SJSA1 (cell line): Measurements from ENCODE around the gene TLE4. TPM values are rescaled to one million over a fixed set of nuclear protein-coding genes. Genes with fewer than 3 reads are reported as not detected.
A peak's percentile ranks its signal among the peaks of the same experiment; 100 is the strongest.

ENCODE experiments used
- DNase-seq, 2 experiments: peaks; one replicate each; pipeline ENCODE4 v3.0.0-alpha.2; 2015 to 2020; ENCODE audit warnings: low spot score in 2 of 2, low read depth in 1 of 2
- H3K27ac ChIP-seq: fragments of 250-450 bp; sonication (Bioruptor Pico); 2 replicates; pipeline ENCODE4 v1.5.1; 2020; ENCODE audit warnings: mild to moderate bottlenecking, moderate library complexity
- H3K27me3 ChIP-seq: fragments of 250-450 bp; sonication (Bioruptor Pico); replicated peaks from 2 replicates; pipeline ENCODE4 v1.5.1; 2020; ENCODE audit warnings: mild to moderate bottlenecking, moderate library complexity
- H3K36me3 ChIP-seq: fragments of 250-450 bp; sonication (Bioruptor Pico); 2 replicates; pipeline ENCODE4 v1.5.1; 2020; ENCODE audit warnings: mild to moderate bottlenecking
- H3K4me1 ChIP-seq: fragments of 250-450 bp; sonication (Bioruptor Pico); replicated peaks from 2 replicates; pipeline ENCODE4 v1.6.1; 2021; ENCODE audit warnings: mild to moderate bottlenecking
- H3K4me3 ChIP-seq: fragments of 250-450 bp; sonication (Bioruptor Pico); 2 replicates; pipeline ENCODE4 v1.5.1; 2020; ENCODE audit warnings: mild to moderate bottlenecking
- H3K9me3 ChIP-seq: fragments of 250-450 bp; sonication (Bioruptor Pico); replicated peaks from 2 replicates; pipeline ENCODE4 v1.5.1; 2020; ENCODE audit warnings: mild to moderate bottlenecking
- total RNA-seq: library from RNA; depleted of rRNA; stranded (reverse); fragments of >200 nt; shearing (Covaris generic); gene quantifications from 2 replicates; pipeline ENCODE4 v1.2.3, GENCODE V29; 2014

Gene TLE4
- total RNA-seq, 1 experiment from 2014 or later: 54.6 TPM

DNA sequence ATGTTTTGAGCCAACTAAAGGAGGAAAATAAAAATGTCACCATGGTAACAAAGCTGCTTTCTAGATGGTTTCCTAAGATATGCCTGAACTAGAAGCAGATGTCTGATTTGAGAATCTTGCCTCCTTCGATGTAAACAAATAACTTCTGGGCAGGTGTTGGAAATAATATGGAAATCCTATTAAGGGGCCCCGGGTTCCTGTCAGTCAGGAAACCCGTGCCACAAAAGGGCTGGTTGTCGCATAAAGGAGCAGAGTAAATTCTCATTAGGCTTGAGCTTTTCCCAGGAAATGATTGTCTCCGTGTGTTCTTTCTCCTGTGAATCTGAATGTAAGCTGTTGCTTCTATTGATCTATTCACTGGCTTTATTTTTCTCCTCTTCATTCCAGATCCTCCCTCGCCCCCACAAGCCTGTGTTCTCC lies 90.8 kb downstream of the TLE4 start:
- H3K9me3 ChIP-seq: no peaks in the 10 kb centered on the region
- H3K27ac ChIP-seq: peak overlapping the region; percentile 18; the same call in 1 of the 2 replicates
- peaks cover 31% of the 10 kb centered on the region for H3K4me1 ChIP-seq
- H3K36me3 ChIP-seq: peaks cover 8% of the 10 kb centered on the region; the same call in 1 of the 2 replicates
- H3K27me3 ChIP-seq: no peaks in the 10 kb centered on the region
- no peak overlapping the region for H3K4me3 ChIP-seq
- DNase-seq: no peak

DNA sequence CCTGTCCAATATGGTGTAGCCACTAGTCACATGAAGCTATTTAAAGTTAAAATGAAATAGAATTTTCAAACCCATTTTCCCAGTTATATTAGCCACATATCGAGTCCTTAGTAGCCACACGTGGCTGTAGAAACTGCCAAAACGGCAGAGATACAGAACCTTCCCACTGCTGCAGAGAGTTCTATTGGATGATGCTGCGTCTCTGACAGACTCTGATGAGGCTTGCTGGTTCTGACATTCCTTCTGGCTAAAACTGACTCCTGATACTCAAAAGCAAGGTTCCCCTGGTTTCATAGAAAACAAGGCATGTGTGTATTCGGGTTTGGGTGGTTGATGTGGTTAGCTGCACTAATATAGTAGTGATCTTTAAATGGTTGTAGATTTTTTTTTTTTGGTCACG lies 91.5 kb downstream of the TLE4 start:
- Histone ChIP-seq H3K9me3 (no peaks in the 10 kb centered on the region), H3K4me3 (no peak overlapping the region)

DNA sequence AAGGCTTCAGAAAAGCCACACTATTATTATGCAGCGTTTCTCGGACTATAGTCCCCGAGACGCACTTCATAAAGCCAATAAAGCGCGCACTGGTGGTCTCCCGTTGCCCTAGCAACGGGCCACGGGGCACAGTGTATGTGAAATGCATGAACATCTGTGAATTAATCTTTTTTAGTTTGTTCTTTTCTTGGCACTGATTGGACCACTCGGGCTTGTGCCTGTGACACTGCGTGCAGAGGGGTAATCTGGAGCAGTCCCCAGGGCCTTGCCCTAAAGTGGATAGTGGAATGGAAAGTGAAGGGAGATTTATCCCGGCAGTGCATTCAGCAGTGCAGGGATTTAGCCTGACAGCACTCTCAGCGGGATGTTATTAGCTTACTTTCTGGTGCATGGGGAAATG lies 92.1 kb downstream of the TLE4 start:
- H3K9me3 ChIP-seq: no peaks in the 10 kb centered on the region

More for the DNA sequence above, 91.5 kb downstream of the TLE4 start:
- no peak for DNase-seq
- Histone ChIP-seq H3K27me3 (no peaks in the 10 kb centered on the region), H3K27ac (no peak overlapping the region), H3K36me3 (peaks cover 11% of the 10 kb centered on the region; the same call in 1 of the 2 replicates), H3K4me1 (peaks cover 31% of the 10 kb centered on the region)

DNA sequence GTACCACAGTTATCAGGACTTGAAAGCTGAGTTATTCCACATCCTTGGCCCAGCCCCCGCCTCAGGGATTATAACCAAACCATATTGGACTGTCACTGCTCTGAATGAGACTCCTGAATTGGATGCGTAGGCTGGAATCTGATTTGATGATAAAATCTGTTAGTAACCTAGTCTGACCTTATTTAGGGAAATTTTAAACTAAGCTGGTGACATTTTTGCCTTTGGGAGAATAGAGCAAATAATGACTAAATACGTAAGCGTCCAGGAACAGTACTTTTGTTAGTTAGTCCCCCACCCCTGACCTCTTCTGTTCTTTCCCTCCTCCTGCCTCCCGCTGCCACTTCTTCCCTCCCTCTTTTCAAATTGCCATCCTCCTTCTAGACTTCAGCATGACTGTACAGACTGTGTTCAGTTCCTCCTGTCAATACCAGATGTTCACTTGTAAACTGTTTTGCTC lies 92.6 kb downstream of the TLE4 start:
- DNase-seq: no peak
- H3K27me3 ChIP-seq: no peaks in the 10 kb centered on the region

More for the DNA sequence above, 92.1 kb downstream of the TLE4 start:
- Histone ChIP-seq H3K4me3 (no peak overlapping the region), H3K27ac (no peak overlapping the region), H3K36me3 (peaks cover 9% of the 10 kb centered on the region; the same call in 1 of the 2 replicates), H3K4me1 (peaks cover 26% of the 10 kb centered on the region), H3K27me3 (no peaks in the 10 kb centered on the region)
- no peak for DNase-seq

DNA sequence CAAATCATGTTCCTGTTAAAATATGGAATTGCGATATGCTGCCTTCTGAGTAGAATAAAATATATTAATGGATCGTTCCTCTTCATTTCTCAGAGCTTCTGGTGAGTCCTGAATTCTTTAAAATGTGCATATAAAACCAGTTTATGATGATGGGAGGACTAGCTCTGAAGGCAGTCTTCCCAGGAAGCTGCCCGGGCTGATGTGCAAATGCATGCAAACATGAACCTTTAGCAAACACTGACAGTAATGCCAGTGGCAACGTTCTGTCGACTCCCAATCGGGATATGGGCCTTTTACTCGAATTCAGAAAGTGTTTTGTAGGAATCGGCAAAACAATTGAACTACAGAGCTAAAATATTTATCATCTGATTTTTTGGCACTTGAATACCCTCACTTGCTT lies 93.6 kb downstream of the TLE4 start:
- Histone ChIP-seq H3K36me3 (peaks cover 5% of the 10 kb centered on the region; the same call in 1 of the 2 replicates), H3K9me3 (no peaks in the 10 kb centered on the region; the same call in 1 of the 2 replicates), H3K27ac (no peak overlapping the region), H3K4me1 (peaks cover 39% of the 10 kb centered on the region), H3K27me3 (no peaks in the 10 kb centered on the region), H3K4me3 (no peak overlapping the region)
- no peak for DNase-seq

More for the DNA sequence above, 92.6 kb downstream of the TLE4 start:
- no peaks in the 10 kb centered on the region for H3K9me3 ChIP-seq
- no peak overlapping the region for H3K27ac ChIP-seq
- no peak overlapping the region for H3K4me3 ChIP-seq
- peaks cover 30% of the 10 kb centered on the region for H3K4me1 ChIP-seq
- H3K36me3 ChIP-seq: peaks cover 8% of the 10 kb centered on the region; the same call in 1 of the 2 replicates

DNA sequence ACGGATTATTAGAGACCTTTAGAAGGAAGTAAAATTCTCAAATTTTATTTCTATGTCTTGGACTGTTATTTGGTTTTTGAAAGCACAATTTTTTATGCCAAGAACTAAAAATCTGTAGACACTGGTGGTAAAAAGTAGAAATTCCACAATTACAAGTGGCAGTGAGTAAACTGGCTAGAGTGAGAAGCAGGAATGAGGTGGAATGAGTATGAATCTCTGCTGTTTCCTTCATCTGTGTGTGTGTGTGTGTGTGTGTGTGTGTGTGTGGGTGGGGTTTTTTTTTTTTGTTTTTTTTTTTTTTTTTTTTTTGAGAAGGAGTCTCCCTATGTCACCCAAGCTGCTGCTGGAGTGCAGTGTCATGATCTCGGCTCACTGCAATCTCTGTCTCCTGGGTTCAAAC lies 94.2 kb downstream of the TLE4 start:
- no peak overlapping the region for H3K27ac ChIP-seq
- peaks cover 45% of the 10 kb centered on the region for H3K4me1 ChIP-seq
- H3K4me3 ChIP-seq: no peak overlapping the region
- no peak for DNase-seq
- H3K36me3 ChIP-seq: peaks cover 7% of the 10 kb centered on the region; the same call in 1 of the 2 replicates
- H3K9me3 ChIP-seq: no peaks in the 10 kb centered on the region; the same call in 1 of the 2 replicates
- H3K27me3 ChIP-seq: no peaks in the 10 kb centered on the region

DNA sequence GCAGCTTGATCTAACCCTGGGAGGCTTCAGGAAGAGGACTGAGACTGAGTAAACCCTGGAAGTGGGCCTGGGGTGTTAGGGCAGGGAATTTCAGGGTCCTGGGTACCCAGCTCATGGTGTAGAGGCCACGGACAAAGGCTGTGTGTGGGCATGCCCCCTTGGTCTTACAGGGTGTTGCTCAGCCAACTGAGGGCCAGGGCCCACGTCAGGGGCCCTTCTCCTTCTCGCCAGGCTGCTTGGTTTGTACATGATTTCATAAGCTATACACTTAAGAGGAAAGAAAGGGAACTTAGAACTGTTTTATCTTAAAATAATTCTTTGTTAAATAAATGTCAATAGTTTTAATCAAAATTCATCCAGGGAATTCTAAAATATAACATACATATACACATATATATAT lies 95.4 kb downstream of the TLE4 start:
- no peak for DNase-seq
- H3K4me3 ChIP-seq: no peak overlapping the region
- no peaks in the 10 kb centered on the region for H3K27me3 ChIP-seq
- H3K27ac ChIP-seq: no peak overlapping the region
- peaks cover 12% of the 10 kb centered on the region; the same call in 1 of the 2 replicates for H3K36me3 ChIP-seq
- H3K4me1 ChIP-seq: peaks cover 48% of the 10 kb centered on the region
- no peaks in the 10 kb centered on the region; the same call in 1 of the 2 replicates for H3K9me3 ChIP-seq

DNA sequence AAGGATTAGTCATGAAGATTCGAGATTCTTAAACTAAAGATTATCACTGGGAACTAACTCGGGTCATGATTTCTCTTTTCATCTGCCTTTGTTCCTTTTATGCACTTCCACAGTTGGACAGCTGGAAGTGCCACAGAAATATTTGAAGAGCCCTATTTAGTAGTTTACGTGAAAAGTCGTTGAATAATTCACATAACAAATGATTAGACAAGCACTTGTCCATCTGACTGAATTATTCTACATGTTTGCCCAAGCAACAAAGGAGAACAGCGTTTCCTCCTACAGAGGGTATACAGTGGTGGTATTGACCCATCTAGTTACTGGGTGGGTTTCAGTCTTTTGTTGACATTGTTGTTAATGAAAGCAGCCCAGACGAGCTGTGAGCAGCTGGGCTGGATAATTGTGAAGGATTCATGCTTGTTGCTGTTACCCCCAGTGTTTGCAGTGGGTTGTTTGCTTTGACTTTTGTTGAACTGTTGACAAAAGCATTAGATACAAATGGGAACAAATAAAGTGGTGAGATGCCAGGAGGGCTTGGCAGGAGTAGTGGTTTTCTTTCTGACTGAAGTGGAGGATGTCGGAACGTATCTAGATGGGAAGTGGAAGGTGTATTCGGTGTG lies 96.2 kb downstream of the TLE4 start:
- H3K27ac ChIP-seq: 0 out of 2 replicates have a peak overlapping the region, but pooled peaks have one; percentile 7
- no peak overlapping the region for H3K4me3 ChIP-seq
- no peaks in the 10 kb centered on the region; the same call in 1 of the 2 replicates for H3K9me3 ChIP-seq
- peaks cover 18% of the 10 kb centered on the region; the same call in 1 of the 2 replicates for H3K36me3 ChIP-seq
- peak in 1 of 2 experiments; percentile 28 for DNase-seq
- peaks cover 44% of the 10 kb centered on the region for H3K4me1 ChIP-seq
- H3K27me3 ChIP-seq: no peaks in the 10 kb centered on the region

DNA sequence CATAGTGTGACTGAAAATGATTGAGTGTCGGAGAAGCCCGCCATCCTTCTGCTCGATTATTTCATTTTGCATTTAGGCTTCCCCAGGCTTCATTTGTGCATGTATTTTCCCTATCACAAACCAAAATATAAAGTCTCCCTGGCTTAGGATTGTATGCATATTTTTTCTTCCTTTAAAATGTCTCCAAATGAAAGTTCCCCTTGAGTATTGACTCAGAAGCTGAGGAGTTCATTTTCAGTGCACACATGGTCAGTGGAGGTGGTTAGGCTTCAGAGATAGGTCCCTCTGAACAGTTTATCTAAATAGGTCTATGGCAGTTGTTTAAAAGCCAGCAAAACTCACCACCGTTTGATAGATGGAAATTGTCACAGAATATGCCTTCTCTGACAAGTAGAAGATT lies 97.2 kb downstream of the TLE4 start:
- H3K27me3 ChIP-seq: no peaks in the 10 kb centered on the region
- DNase-seq: no peak

DNA sequence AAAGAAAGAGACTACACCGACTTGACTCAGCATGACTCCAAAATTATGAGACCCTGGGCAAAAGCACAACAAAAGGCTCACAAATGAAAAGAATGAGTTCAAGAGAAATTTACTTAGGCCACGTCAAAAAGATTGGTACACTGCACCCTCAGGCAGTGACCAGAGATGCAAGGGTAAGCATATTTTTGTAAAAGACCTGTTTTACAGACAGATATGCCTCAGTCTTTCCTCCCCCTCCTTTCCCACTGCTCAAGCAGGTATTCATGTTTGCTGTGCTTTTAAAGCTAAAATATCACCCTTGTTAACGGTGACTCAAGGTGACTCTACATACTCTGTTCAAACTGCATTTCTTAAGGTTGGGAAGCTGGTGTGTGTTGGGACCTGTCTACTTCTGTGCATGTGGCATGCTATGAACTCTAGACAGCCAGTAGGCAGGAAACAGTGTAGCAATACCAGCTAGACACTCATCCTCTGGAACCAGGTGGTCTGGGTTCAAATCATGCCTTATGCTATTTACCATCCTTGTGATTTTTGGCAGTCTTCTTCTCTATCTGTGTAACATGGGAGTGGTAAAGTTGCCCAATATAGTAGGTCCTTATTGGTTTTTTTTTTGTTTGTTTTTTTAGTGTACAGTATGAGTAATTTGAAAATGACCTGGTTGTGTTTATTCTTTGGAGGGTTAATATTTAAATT lies 98.7 kb downstream of the TLE4 start:
- Histone ChIP-seq H3K4me3 (no peak overlapping the region), H3K27me3 (no peaks in the 10 kb centered on the region), H3K4me1 (peaks cover 35% of the 10 kb centered on the region), H3K27ac (no peak overlapping the region), H3K9me3 (no peaks in the 10 kb centered on the region; the same call in 1 of the 2 replicates), H3K36me3 (peaks cover 19% of the 10 kb centered on the region; the same call in 1 of the 2 replicates)
- DNase-seq: peak in 1 of 2 experiments; percentile 36

More for the DNA sequence above, 97.2 kb downstream of the TLE4 start:
- H3K36me3 ChIP-seq: peaks cover 19% of the 10 kb centered on the region; the same call in 1 of the 2 replicates
- H3K9me3 ChIP-seq: no peaks in the 10 kb centered on the region; the same call in 1 of the 2 replicates
- no peak overlapping the region for H3K27ac ChIP-seq
- H3K4me3 ChIP-seq: no peak overlapping the region
- H3K4me1 ChIP-seq: peaks cover 44% of the 10 kb centered on the region

DNA sequence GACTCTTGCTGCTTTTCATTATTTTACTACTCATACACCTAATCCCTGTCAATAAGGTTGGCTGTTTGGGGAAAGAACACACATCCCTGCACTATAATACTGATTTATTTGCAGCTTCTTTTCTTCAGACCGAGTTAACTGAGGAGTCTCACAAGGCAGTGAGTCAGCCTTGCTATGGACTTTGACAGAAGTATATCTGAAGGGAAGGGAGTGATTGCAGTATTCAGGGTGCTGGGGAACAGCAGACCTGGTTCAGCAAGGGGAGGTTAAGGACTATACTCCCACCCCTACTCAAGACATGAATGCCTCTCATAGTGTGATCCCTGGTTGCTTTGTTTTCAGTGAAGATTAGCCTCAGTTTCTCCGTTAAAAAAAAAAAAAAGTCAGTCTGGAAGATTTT lies 99.8 kb downstream of the TLE4 start:
- H3K27me3 ChIP-seq: no peaks in the 10 kb centered on the region
- peaks cover 35% of the 10 kb centered on the region for H3K4me1 ChIP-seq
- H3K27ac ChIP-seq: no peak overlapping the region
- no peak for DNase-seq
- H3K4me3 ChIP-seq: no peak overlapping the region
- peaks cover 23% of the 10 kb centered on the region for H3K36me3 ChIP-seq
- no peaks in the 10 kb centered on the region; the same call in 1 of the 2 replicates for H3K9me3 ChIP-seq

DNA sequence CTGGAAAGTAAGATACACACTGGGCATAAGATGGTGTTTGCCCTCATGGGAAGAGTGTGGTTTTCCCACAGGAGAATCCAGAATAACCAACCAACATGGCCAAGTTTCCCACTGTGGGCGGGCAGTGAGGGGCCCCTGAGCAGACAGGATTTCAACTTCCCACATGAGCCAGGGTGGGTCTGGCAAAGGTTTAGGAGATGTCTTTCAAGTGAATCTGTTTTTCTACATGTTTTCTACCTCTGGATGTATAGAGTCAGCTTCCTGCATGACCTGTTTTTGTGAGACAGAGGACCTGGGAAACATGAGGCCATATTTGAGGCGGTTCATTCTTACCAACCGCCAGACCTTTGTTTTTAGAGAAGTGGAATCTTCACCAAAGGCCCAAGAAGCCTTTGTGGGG lies 100.5 kb downstream of the TLE4 start:
- Histone ChIP-seq H3K4me1 (peaks cover 35% of the 10 kb centered on the region), H3K27ac (no peak overlapping the region), H3K36me3 (peaks cover 23% of the 10 kb centered on the region), H3K9me3 (no peaks in the 10 kb centered on the region; the same call in 1 of the 2 replicates), H3K27me3 (no peaks in the 10 kb centered on the region), H3K4me3 (no peak overlapping the region)
- DNase-seq: no peak

DNA sequence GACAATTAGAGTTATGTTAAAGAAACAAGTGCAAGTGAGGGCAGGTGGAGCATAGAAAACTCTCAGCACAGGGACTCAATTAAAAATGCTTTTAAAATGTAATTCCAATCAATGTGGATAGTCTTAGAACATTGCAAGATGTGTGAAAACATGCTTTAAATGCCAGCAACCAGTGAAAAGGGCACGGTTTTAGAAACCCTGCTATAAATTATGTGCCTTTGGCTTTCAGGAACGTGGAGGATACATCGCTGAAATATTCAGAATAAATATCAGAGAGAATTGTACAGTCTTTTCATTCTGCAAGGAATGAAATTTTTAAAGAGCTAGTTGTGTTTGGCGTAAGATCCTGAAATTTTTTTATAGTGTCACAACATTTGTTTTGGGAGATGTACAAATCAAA lies 101.1 kb downstream of the TLE4 start:
- Histone ChIP-seq H3K4me3 (no peak overlapping the region), H3K9me3 (no peaks in the 10 kb centered on the region; the same call in 1 of the 2 replicates), H3K27me3 (no peaks in the 10 kb centered on the region), H3K4me1 (peaks cover 30% of the 10 kb centered on the region), H3K36me3 (peaks cover 20% of the 10 kb centered on the region), H3K27ac (no peak overlapping the region)
- DNase-seq: no peak

DNA sequence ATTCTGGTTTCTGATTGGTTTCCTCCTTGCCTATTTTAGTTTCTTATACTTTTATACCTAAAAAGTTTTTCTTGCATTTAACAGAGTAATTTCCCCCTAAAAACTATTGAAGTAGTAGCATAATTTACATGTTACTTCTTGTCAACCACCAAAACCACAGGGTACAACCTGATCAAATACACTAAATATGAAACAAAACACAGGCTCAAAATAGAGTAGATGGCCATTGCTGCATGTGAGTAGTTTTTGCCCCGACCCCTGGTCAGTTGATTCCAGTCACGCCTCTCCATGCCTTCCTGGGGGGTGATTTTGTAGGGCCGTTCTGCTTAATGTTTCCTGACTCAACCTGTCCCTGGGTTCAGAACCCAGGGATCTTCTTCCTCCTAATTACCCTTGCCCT lies 101.8 kb downstream of the TLE4 start:
- H3K27me3 ChIP-seq: no peaks in the 10 kb centered on the region
- H3K27ac ChIP-seq: no peak overlapping the region
- H3K4me1 ChIP-seq: peaks cover 26% of the 10 kb centered on the region
- peaks cover 20% of the 10 kb centered on the region for H3K36me3 ChIP-seq
- H3K4me3 ChIP-seq: no peak overlapping the region
- H3K9me3 ChIP-seq: no peaks in the 10 kb centered on the region; the same call in 1 of the 2 replicates
- no peak for DNase-seq
